Right renal cortex interstitium (tissue), 3 donors: ENCODE results near the gene COLQ. TPM values are rescaled to one million over a fixed set of nuclear protein-coding genes. Genes with fewer than 3 reads are reported as not detected.
"Not testable (repeated sequence)": the region's sequence is repeated elsewhere in the genome, so short reads cannot be mapped to it uniquely, and the experiment has no call there.

Experiments used
- DNase-seq, 3 donors: peaks; one replicate each; pipeline ENCODE4 v3.0.0-alpha.2; 2013; ENCODE audit warnings: low read depth in 3 of 3, low spot score in 2 of 3
- polyA plus RNA-seq, 3 donors: library from polyadenylated mRNA; unstranded; fragments of 120-200 nt; gene quantifications; one replicate each; pipeline ENCODE4 v1.2.1, GENCODE V29; 2013; ENCODE audit not compliant: insufficient read length in 3 of 3

COLQ gene
- polyA plus RNA-seq, 3 donors: 5.1 to 5.3 (median 5.1) TPM

GRCh38 chr3:15431256-15431837 is 90.2 kb downstream of the COLQ start:
- no peak for DNase-seq

- no peak for DNase-seq
Observed at GRCh38 chr3:15430624-15431023, 90.9 kb downstream of the COLQ start.

GRCh38 chr3:15429080-15429479 is 92.4 kb downstream of the COLQ start:
- no peak for DNase-seq

GRCh38 chr3:15428539-15428938 is 93.0 kb downstream of the COLQ start:
- no peak for DNase-seq

GRCh38 chr3:15427981-15428380 is 93.5 kb downstream of the COLQ start:
- no peak for DNase-seq

- peak; percentile 63 to 67 (median 65) for DNase-seq
Observed at GRCh38 chr3:15427182-15427880, 94.2 kb downstream of the COLQ start, which contains the start of the genes EAF1 and METTL6. Gene EAF1 (plus strand): TSS chr3:15427598. CDS start chr3:15427780, 182 bp downstream. Gene METTL6 (minus strand): TSS chr3:15427544. CDS start chr3:15426511, 1,033 bp downstream.

GRCh38 chr3:15426579-15427118 is 94.9 kb downstream of the COLQ start:
- no peak for DNase-seq

GRCh38 chr3:15420871-15421270 is 100.6 kb downstream of the COLQ start:
- no peak for DNase-seq

- not testable (repeated sequence) for DNase-seq
Observed at GRCh38 chr3:15410966-15411365, 110.5 kb downstream of the COLQ start.

GRCh38 chr3:15409774-15410173 is 111.7 kb downstream of the COLQ start:
- DNase-seq: no peak

- no peak for DNase-seq
Observed at GRCh38 chr3:15409239-15409638, 112.3 kb downstream of the COLQ start.

- DNase-seq: peak in 2 of 3 donors; percentile 32 to 40
Observed at GRCh38 chr3:15405448-15406050, 116.0 kb downstream of the COLQ start.

- DNase-seq: no peak
Observed at GRCh38 chr3:15404767-15405166, 116.7 kb downstream of the COLQ start.

- no peak for DNase-seq
Observed at GRCh38 chr3:15403965-15404364, 117.5 kb downstream of the COLQ start.

- DNase-seq: no peak
Observed at GRCh38 chr3:15403495-15403894, 118.0 kb downstream of the COLQ start.

GRCh38 chr3:15401936-15402335 is 119.6 kb downstream of the COLQ start:
- DNase-seq: no peak

Other genes with a start within 250 kb of the COLQ start
- gene SH3BP5, start 189.1 kb downstream of the COLQ start, polyA plus RNA-seq: 10 to 100 TPM; 59.4 to 70.0 (median 64.4) TPM
- 10 to 100 TPM; 23.9 to 29.6 (median 29.0) TPM for gene METTL6, start 94.2 kb downstream of the COLQ start, polyA plus RNA-seq
- gene EAF1, start 94.1 kb downstream of the COLQ start, polyA plus RNA-seq: 10 to 100 TPM; 16.5 to 19.5 (median 18.5) TPM
- 10 to 100 TPM; 20.2 to 25.3 (median 23.2) TPM for gene HACL1, start 79.9 kb upstream of the COLQ start, polyA plus RNA-seq
- 10 to 100 TPM; 22.4 to 24.9 (median 22.6) TPM for gene BTD, start 80.0 kb upstream of the COLQ start, polyA plus RNA-seq